ENCODE measurements around the gene NRN1.

The NRN1 gene, protein sequence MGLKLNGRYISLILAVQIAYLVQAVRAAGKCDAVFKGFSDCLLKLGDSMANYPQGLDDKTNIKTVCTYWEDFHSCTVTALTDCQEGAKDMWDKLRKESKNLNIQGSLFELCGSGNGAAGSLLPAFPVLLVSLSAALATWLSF

GRCh38 chr6:6006428-6007365, at the start of gene NRN1:
TSS of gene NRN1 (minus strand) at chr6:6006925. CDS start at chr6:6006749, 176 bp downstream.
- POLR2A ChIA-PET: interaction anchor here (1.9 kb wide), 1 partner anchor 9 kb away, joined by 12 read pairs; no protein-coding TSS in a partner anchor
- CTCF ChIA-PET: interaction anchor here (0.8 kb wide), 1 partner anchor 9 kb away, joined by 5 read pairs; no protein-coding TSS in a partner anchor

DNA sequence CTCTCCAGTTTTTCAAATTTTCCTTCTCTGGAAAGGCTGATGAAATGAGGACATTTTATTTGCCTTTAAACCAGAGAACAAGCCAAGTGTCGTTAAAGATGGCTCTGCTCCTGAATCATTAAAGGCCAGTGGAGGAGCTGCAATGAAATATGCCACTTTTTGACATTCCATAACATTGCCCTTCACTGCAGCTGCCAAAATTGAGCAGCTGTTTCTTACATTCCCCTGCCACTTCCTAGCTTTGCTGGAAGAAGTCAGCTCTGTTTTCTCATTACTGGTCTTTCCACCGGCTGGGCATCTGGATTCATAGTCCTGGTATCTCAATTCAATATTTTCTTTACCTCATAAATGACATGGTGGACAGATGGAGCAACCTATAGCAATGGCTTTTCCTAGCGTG, 45.5 kb upstream of the NRN1 start:
- no peak for DNase-seq (ENCODE audit: extremely low spot score)
- ChIA-PET CTCF (no interaction called here), POLR2A (no interaction called here)
- TF ChIP-seq NFRKB (IDR thresholded peaks at IDR 0.05) (no peak), L3MBTL2 (conservative IDR thresholded peaks at IDR 0.05) (no peak), BHLHE40 (IDR thresholded peaks at IDR 0.05; ENCODE audit: borderline replicate concordance) (no peak), FOXA1 (IDR thresholded peaks at IDR 0.05) (no peak), ZNF384 (IDR thresholded peaks at IDR 0.05) (no peak), CTBP1 (IDR thresholded peaks at IDR 0.05; ENCODE audit: borderline replicate concordance) (no peak), TARDBP (IDR thresholded peaks at IDR 0.05) (no peak)

More at GRCh38 chr6:6006428-6007365, at the start of gene NRN1:
- peak; percentile 43 for DNase-seq (ENCODE audit: extremely low spot score)
- TF ChIP-seq PKNOX1 (IDR thresholded peaks at IDR 0.05) (no peak), L3MBTL2 (conservative IDR thresholded peaks at IDR 0.05) (peak; percentile 45), TARDBP (IDR thresholded peaks at IDR 0.05) (no peak), FOXK2 (IDR thresholded peaks at IDR 0.05) (no peak)

DNA sequence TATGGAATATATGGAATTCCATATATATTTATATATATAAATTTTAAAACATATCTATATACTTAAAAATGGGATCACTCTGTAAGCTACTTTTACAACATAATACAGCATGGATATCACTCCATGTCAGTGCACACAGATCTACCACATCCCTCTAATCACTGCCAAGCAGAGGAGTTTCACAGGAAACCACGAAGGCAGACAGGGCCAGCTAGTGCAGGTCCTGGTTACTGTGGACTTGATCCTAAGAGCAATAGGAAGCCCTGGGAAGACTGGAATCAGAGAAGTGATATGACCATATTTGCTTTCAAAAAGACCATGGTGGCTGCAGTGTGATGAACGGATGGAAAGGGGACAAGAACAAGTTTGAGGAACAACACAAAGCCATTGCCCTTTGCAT, 40.0 kb upstream of the NRN1 start:
- ChIA-PET POLR2A (no interaction called here), CTCF (no interaction called here)
- DNase-seq (ENCODE audit: extremely low spot score): no peak
- TF ChIP-seq SUZ12 (IDR thresholded peaks at IDR 0.05) (no peak), PKNOX1 (IDR thresholded peaks at IDR 0.05) (no peak), CTBP1 (IDR thresholded peaks at IDR 0.05; ENCODE audit: borderline replicate concordance) (no peak), L3MBTL2 (conservative IDR thresholded peaks at IDR 0.05) (no peak), LEF1 (IDR thresholded peaks at IDR 0.05; ENCODE audit: borderline replicate concordance) (no peak), SP1 (IDR thresholded peaks at IDR 0.05) (no peak), ARNT (IDR thresholded peaks at IDR 0.05) (no peak), ZNF384 (IDR thresholded peaks at IDR 0.05) (no peak), TARDBP (IDR thresholded peaks at IDR 0.05) (no peak), FOXK2 (IDR thresholded peaks at IDR 0.05) (no peak), FOXA1 (IDR thresholded peaks at IDR 0.05) (no peak), HDGF (IDR thresholded peaks at IDR 0.05; ENCODE audit: borderline replicate concordance) (no peak), NFRKB (IDR thresholded peaks at IDR 0.05) (no peak)

DNA sequence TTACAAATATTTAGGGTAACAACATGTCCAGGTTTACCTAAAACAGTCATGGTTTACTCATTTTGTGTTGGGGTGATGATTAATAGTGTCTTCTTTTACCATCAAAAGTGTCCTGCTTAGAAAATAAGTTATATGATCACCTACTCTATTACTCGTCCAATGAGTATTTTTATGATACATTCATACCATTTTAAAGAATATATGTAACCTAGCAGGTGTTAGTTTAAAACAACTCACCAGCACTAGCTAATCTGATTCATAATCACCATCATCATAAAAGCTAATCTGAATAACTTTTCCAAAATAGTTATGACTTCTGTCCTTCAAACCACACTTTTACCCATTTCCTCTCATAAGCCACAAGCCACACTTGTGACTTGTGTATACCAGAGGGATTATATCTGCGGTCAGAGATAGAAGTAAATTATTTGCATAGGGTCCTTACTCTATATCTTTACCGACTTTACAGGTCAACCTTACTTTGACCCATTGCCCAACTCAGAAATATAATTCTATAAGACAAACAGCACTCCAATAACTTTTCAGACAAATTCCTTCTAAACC, 33.3 kb upstream of the NRN1 start:
- TF ChIP-seq BHLHE40 (IDR thresholded peaks at IDR 0.05; ENCODE audit: borderline replicate concordance) (no peak), TARDBP (IDR thresholded peaks at IDR 0.05) (no peak), FOXM1 (IDR thresholded peaks at IDR 0.05; ENCODE audit: borderline replicate concordance) (no peak), LEF1 (IDR thresholded peaks at IDR 0.05; ENCODE audit: borderline replicate concordance) (no peak), ELF4 (IDR thresholded peaks at IDR 0.05) (no peak), CTBP1 (IDR thresholded peaks at IDR 0.05; ENCODE audit: borderline replicate concordance) (no peak), PKNOX1 (IDR thresholded peaks at IDR 0.05) (no peak)
- ChIA-PET POLR2A (no interaction called here), CTCF (no interaction called here)
- DNase-seq (ENCODE audit: extremely low spot score): no peak

GRCh38 chr6:6037179-6037578, 30.5 kb upstream of the NRN1 start:
- ChIA-PET POLR2A (no interaction called here), CTCF (no interaction called here)
- DNase-seq (ENCODE audit: extremely low spot score): no peak
- TF ChIP-seq ARNT (IDR thresholded peaks at IDR 0.05) (no peak), NFRKB (IDR thresholded peaks at IDR 0.05) (no peak), FOXK2 (IDR thresholded peaks at IDR 0.05) (no peak), SUZ12 (IDR thresholded peaks at IDR 0.05) (no peak), SP1 (IDR thresholded peaks at IDR 0.05) (no peak), FOXM1 (IDR thresholded peaks at IDR 0.05; ENCODE audit: borderline replicate concordance) (no peak), LEF1 (IDR thresholded peaks at IDR 0.05; ENCODE audit: borderline replicate concordance) (no peak)

DNA sequence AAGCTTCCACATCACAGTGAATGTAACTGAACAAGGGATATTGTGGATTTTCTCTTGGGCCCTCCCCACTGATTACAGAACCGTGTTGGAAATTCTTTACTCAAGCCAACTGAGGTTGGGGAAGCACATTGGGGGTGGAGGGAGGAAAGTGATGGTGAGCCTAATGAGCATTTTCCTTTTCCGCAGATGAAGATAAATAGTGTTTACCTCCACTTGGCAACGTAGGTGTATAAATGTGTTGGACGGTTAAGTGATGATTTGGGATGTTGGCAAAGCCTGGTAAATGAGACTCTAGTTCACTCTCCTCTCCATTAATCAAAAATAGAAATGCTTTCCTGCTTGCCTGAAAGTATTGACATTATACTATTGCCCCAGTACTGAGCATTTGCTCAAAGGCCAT, 27.1 kb upstream of the NRN1 start:
- no peak for DNase-seq (ENCODE audit: extremely low spot score)
- ChIA-PET POLR2A (no interaction called here), CTCF (no interaction called here)
- TF ChIP-seq ELF4 (IDR thresholded peaks at IDR 0.05): no peak
